H7 (cell line): ENCODE results near the gene NEDD4L. TPM values are rescaled to one million over a fixed set of nuclear protein-coding genes. Genes with fewer than 3 reads are reported as not detected.
"Not testable (repeated sequence)": the region's sequence is repeated elsewhere in the genome, so short reads cannot be mapped to it uniquely, and the experiment has no call there.

ENCODE experiments used
- DNase-seq: peaks from one replicate; pipeline ENCODE4 v3.0.0; 2012
- H3K27me3 ChIP-seq: 2 replicates; pipeline ENCODE4 v1.6.0; 2011; ENCODE audit warnings: mild to moderate bottlenecking, low read length; ENCODE audit not compliant: control insufficient read depth, insufficient read depth
- H3K36me3 ChIP-seq: replicated peaks from 2 replicates; pipeline ENCODE4 v1.5.1; 2011; ENCODE audit warnings: low read length; ENCODE audit not compliant: control insufficient read depth, insufficient read depth
- H3K4me3 ChIP-seq: 2 replicates; pipeline ENCODE4 v1.5.1; 2011; ENCODE audit warnings: low read depth, mild to moderate bottlenecking, control low read depth, low read length, moderate library complexity; ENCODE audit not compliant: insufficient read depth
- total RNA-seq: library from RNA; depleted of rRNA; stranded (reverse); fragments of >200 nt; shearing (Covaris generic); gene quantifications from 2 replicates; pipeline ENCODE4 v1.2.3, GENCODE V29; 2014

The NEDD4L gene
- total RNA-seq, 1 experiment from 2014 or later: 39.8 TPM

- peak; percentile 40 for DNase-seq
- no peaks in the 10 kb centered on the region for H3K27me3 ChIP-seq
- no peaks in the 10 kb centered on the region for H3K36me3 ChIP-seq
- peak overlapping the region; percentile 92 for H3K4me3 ChIP-seq
These were observed 1.1 kb upstream of the NEDD4L start for GRCh38 chr18:58042826-58043490.

GRCh38 chr18:58044370-58045241, 580 bp downstream of the NEDD4L start:
- H3K4me3 ChIP-seq: peak overlapping the region; percentile 92
- H3K27me3 ChIP-seq: no peaks in the 10 kb centered on the region
- H3K36me3 ChIP-seq: no peaks in the 10 kb centered on the region
- DNase-seq: peak; percentile 79

GRCh38 chr18:58045242-58046092, 1.4 kb downstream of the NEDD4L start:
- H3K36me3 ChIP-seq: no peaks in the 10 kb centered on the region
- peak overlapping the region; percentile 92 for H3K4me3 ChIP-seq
- peak; percentile 64 for DNase-seq
- no peaks in the 10 kb centered on the region for H3K27me3 ChIP-seq

GRCh38 chr18:58046093-58046793, 2.2 kb downstream of the NEDD4L start:
- peak overlapping the region; percentile 92 for H3K4me3 ChIP-seq
- H3K27me3 ChIP-seq: no peaks in the 10 kb centered on the region
- DNase-seq: peak; percentile 53
- no peaks in the 10 kb centered on the region for H3K36me3 ChIP-seq

GRCh38 chr18:58046794-58047555, 2.9 kb downstream of the NEDD4L start:
- no peaks in the 10 kb centered on the region for H3K27me3 ChIP-seq
- H3K36me3 ChIP-seq: no peaks in the 10 kb centered on the region
- DNase-seq: peak; percentile 19
- H3K4me3 ChIP-seq: no peak overlapping the region

- Histone ChIP-seq H3K36me3 (no peaks in the 10 kb centered on the region), H3K27me3 (no peaks in the 10 kb centered on the region), H3K4me3 (no peak overlapping the region)
- DNase-seq: no peak
These were observed 3.5 kb downstream of the NEDD4L start for GRCh38 chr18:58047556-58047882.

- Histone ChIP-seq H3K4me3 (no peak overlapping the region), H3K36me3 (no peaks in the 10 kb centered on the region), H3K27me3 (no peaks in the 10 kb centered on the region)
- DNase-seq: no peak
These were observed 4.1 kb downstream of the NEDD4L start for GRCh38 chr18:58048081-58048642.

GRCh38 chr18:58049000-58049688, 5.1 kb downstream of the NEDD4L start:
- H3K27me3 ChIP-seq: no peaks in the 10 kb centered on the region
- DNase-seq: no peak
- H3K4me3 ChIP-seq: no peak overlapping the region
- no peaks in the 10 kb centered on the region for H3K36me3 ChIP-seq

- not testable (repeated sequence) for H3K4me3 ChIP-seq, DNase-seq, H3K36me3 ChIP-seq, H3K27me3 ChIP-seq
These were observed 6.9 kb downstream of the NEDD4L start for GRCh38 chr18:58050963-58051362.

- H3K36me3 ChIP-seq: no peaks in the 10 kb centered on the region
- H3K27me3 ChIP-seq: no peaks in the 10 kb centered on the region
- no peak overlapping the region for H3K4me3 ChIP-seq
- no peak for DNase-seq
These were observed 7.9 kb downstream of the NEDD4L start for GRCh38 chr18:58051765-58052460.

GRCh38 chr18:58052960-58053359, 8.9 kb downstream of the NEDD4L start:
- H3K27me3 ChIP-seq: no peaks in the 10 kb centered on the region
- no peak overlapping the region for H3K4me3 ChIP-seq

GRCh38 chr18:58054041-58054781, 10.2 kb downstream of the NEDD4L start:
- H3K4me3 ChIP-seq: no peak overlapping the region
- DNase-seq: peak; percentile 19
- H3K36me3 ChIP-seq: no peaks in the 10 kb centered on the region
- no peaks in the 10 kb centered on the region for H3K27me3 ChIP-seq

More at GRCh38 chr18:58052960-58053359, 8.9 kb downstream of the NEDD4L start:
- no peaks in the 10 kb centered on the region for H3K36me3 ChIP-seq
- no peak for DNase-seq
